Amniotic stem cell (primary cell): ENCODE results near the gene PGS1.

Experiments
- DNase-seq: peaks from one replicate; lab custom pipeline; 2025; lab: John Stamatoyannopoulos, UW

Gene PGS1

GRCh38 chr17:78346605-78347250 is 31.7 kb upstream of the PGS1 start:
- no peak for DNase-seq

- no peak for DNase-seq
Observed at GRCh38 chr17:78347453-78347852, 31.0 kb upstream of the PGS1 start.

- DNase-seq, result no peak
Observed at GRCh38 chr17:78348055-78348770, 30.2 kb upstream of the PGS1 start.

GRCh38 chr17:78349891-78350642 is 28.4 kb upstream of the PGS1 start:
- no peak for DNase-seq

- no peak for DNase-seq
Observed at GRCh38 chr17:78351449-78352006, 26.9 kb upstream of the PGS1 start.

GRCh38 chr17:78353834-78354233 is 24.6 kb upstream of the PGS1 start:
- no peak for DNase-seq

GRCh38 chr17:78355045-78355641 is 23.3 kb upstream of the PGS1 start:
- no peak for DNase-seq

GRCh38 chr17:78355701-78356100 is 22.7 kb upstream of the PGS1 start:
- no peak for DNase-seq

GRCh38 chr17:78356101-78356713 is 22.2 kb upstream of the PGS1 start:
- DNase-seq, result peak; percentile 90

GRCh38 chr17:78357177-78357586 is 21.3 kb upstream of the PGS1 start:
- DNase-seq, result peak; percentile 40

- no peak for DNase-seq
Observed at GRCh38 chr17:78357672-78358537, 20.5 kb upstream of the PGS1 start.

GRCh38 chr17:78358538-78359320 is 19.7 kb upstream of the PGS1 start:
- no peak for DNase-seq

- DNase-seq, result no peak
Observed at GRCh38 chr17:78359321-78359996, 19.0 kb upstream of the PGS1 start.

- peak; percentile 93 for DNase-seq
Observed at GRCh38 chr17:78359997-78360370, 18.5 kb upstream of the PGS1 start, which contains the start of gene SOCS3. SOCS3 (minus strand) TSS chr17:78360077; CDS start chr17:78359095, 982 bp downstream.

- DNase-seq, result peak; percentile 56
Observed at GRCh38 chr17:78360371-78361224, 17.9 kb upstream of the PGS1 start.

- no peak for DNase-seq
Observed at GRCh38 chr17:78361225-78361701, 17.2 kb upstream of the PGS1 start.

- DNase-seq, result no peak
Observed at GRCh38 chr17:78362232-78362631, 16.2 kb upstream of the PGS1 start.

- no peak for DNase-seq
Observed at GRCh38 chr17:78362671-78363070, 15.8 kb upstream of the PGS1 start.
